GM12864 (cell line): ENCODE measurements around the gene MAFG.

Experiments
- DNase-seq: peaks from one replicate; pipeline ENCODE4 v3.0.0-alpha.2; 2011; ENCODE audit warnings: low read depth
- H3K4me3 ChIP-seq: 2 replicates; pipeline ENCODE4 v1.5.1; 2011; ENCODE audit warnings: mild to moderate bottlenecking, low read depth, low read length, control low read depth
- CTCF ChIP-seq: IDR thresholded peaks from 2 replicates; pipeline ENCODE4 v1.5.1; 2011; ENCODE audit warnings: low read depth, mild to moderate bottlenecking, moderate library complexity, low read length, control low read depth, inconsistent platforms; ENCODE audit errors: missing control alignments

Gene MAFG

GRCh38 chr17:81870981-81871386 lies 56.6 kb downstream of the MAFG start, which contains the start of gene ARHGDIA:
TSS of gene ARHGDIA (minus strand) at chr17:81871337. CDS start at chr17:81869930, 1,407 bp downstream.
- no peak for DNase-seq
- H3K4me3 ChIP-seq: peak within 1 kb of the TSS; percentile 99
- no peak for TF ChIP-seq CTCF

- H3K4me3 ChIP-seq: peak overlapping the region; percentile 99
- TF ChIP-seq CTCF: no peak
- DNase-seq: no peak
Measured at GRCh38 chr17:81870131-81870980, 57.2 kb downstream of the MAFG start.

DNA sequence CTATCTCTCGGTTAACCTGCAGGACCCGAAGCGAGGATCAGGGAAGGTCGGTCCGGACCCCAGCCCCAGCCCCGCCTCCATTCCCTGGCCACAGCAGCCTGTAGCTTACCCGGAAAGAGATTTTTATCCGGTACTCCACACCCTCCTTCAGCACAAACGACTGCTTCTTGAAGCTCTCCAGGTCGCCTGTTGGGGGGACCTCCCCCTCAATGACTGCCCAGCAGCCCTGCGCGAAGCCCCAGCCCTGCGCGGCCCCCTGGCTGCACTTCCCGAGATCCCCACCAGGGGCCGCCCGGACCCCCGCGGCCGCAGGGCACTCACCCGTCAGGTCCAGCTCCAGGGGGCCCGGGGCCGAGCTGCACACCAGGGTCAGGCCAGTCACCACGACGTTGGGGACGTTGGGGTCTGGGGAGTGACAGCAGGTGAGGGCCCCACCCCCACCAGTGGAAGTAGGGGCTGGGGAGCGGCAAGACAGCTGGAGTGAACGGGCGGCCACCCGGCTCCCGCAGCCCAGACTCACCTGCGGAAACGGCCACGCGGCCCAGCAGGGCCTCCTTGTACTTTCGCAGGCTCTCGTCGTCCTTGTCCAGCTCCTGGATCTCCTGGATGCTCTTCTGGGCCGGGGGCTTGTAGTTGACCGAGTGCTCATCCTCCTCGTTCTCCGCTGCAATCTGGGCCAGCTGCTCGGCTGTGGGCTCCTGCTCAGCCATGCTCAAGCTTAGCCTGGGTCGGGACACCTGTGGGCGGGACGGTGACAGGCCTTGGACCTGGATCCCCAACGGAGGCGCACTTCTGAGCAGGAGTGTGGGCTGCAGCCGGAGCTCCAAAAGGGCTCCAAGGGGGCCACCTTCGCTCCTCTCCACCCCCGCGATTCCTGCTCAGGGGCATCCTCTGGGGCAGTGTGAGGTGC lies 58.1 kb downstream of the MAFG start:
- peak overlapping the region; percentile 99 for H3K4me3 ChIP-seq
- peak; percentile 88 for TF ChIP-seq CTCF
- DNase-seq: no peak

DNA sequence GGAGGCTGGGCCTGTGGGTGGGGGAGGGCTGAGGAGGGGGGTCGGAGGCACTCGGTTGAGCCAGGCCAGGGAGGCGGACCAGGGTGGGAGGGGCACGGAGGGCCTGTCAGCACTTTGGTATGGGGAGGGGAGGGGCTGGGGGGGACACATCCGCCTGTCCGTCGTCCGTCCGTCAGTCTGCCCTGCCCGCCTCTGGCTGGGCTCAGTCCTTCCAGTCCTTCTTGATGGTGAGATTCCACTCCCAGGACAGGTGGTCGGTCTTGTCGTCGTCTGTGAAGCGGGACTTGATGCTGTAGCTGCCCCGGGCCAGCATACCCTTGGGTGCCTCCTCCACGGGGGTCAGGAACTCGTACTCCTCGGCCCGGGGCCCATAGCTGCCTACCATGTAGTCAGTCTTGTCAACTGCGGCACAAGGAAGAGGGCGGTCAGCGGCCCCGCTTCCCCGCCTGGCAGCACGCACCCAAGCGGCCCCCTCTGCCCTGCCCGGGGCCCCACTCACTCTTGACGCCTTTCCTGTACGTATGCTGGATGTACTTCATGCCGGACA lies 58.8 kb downstream of the MAFG start:
- TF ChIP-seq CTCF: no peak
- H3K4me3 ChIP-seq: peak overlapping the region; percentile 99
- DNase-seq: no peak
